ENCODE data around the gene MS4A4A. TPM values are rescaled to one million over a fixed set of nuclear protein-coding genes. Genes with fewer than 3 reads are reported as not detected.
"Not testable (repeated sequence)": the region's sequence is repeated elsewhere in the genome, so short reads cannot be mapped to it uniquely, and the experiment has no call there.

The MS4A4A gene
- total RNA-seq, 1 donor from 2014 or later: not detected

DNA sequence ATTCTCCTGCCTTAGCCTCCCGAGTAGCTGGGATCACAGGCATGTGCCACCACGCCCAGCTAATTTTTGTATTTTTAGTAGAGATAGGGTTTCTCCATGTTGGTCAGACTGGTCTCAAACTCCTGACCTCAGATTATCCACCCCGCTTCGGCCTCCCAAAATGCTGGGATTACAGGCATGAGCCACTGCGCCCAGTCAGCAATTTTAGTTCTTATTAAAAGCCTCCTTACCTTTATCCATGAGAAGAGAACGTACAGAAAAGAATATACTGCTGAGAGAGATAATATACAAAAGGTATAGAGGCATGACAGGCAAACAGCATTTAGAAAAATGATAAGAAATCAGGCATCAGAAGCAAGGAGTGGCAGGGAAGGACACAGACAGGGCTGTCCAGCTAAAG lies 21.4 kb downstream of the MS4A4A start:
- intact Hi-C loops (cut with micrococcal nuclease): not testable (repeated sequence)

DNA sequence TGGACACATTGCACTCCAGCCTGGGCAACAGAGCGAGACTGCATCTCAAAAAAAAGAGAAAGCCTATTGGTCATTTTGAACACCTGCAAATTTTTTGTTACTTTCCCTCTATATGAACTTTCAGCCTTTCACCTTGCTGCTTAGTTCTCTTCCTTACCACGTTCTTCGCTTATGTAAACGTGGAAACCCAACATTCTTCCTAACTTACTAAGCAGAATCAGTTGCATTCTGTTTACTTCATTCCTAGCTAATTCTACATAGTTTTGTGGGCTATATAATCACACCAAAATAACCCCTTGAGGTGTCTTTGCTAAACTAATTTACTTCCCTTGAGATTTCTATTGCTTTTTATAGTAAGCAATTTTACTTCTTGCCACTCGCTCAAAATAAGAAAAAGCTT lies 23.2 kb downstream of the MS4A4A start:
- intact Hi-C loops (cut with micrococcal nuclease): no loop called here

DNA sequence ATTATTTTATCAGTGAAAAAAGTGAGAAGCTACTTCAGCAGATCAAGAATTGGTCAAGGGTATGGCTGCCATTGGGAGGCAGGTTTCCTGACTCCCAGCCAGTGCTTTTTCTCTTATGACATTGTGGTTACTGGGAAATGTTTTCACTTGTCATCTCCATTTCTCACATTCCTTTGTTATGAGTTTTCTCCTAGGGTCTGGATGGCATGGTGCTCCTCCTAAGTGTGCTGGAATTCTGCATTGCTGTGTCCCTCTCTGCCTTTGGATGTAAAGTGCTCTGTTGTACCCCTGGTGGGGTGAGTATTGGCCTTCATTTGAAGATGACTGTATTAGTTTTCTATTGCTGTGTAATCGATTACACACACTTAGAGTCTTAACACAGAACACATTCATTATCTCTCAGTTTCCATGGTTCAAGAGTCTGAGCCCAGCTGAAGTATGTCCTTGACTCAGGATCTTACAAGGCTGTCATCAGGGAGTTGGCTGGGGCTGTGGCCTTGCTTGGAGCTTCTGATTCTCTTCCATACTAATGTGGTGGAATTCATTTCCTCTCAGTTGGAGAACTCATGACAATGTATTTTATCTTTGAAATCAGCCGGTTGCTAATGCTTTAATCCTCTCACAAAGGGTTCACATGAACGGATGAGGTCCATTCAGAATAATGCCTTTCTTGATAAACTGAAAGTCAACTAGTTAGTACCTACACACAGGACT lies 25.6 kb downstream of the MS4A4A start:
- intact Hi-C loops (cut with micrococcal nuclease): no loop called here

DNA sequence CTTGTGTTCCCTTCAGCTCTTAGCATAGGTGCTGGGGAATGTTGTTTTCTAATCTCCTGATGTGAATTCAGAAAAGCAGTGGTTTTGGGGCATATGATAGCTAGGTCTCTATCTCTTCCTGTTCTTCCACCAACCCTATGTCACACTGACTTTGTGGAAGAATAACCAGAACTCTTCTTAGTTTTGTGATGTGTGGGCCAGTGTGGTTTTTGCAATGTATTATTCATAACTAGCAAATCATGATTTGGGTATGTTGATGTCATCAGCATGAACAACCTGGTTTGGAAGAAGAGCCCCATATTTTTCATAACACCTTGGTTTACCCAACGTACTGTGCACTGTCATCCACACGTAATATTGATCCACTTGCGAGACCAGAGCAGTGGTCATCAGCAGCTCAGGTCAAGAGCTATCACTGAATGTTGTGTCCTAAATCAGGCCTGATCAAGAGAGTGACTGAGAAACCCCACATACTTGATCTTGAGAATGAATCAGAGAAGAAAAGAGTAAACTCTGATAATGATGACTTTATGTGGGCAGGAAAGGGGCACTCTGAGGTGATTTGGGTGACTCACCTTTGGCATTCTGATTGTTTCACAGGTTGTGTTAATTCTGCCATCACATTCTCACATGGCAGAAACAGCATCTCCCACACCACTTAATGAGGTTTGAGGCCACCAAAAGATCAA lies 27.2 kb downstream of the MS4A4A start:
- intact Hi-C loops (cut with micrococcal nuclease): no loop called here

DNA sequence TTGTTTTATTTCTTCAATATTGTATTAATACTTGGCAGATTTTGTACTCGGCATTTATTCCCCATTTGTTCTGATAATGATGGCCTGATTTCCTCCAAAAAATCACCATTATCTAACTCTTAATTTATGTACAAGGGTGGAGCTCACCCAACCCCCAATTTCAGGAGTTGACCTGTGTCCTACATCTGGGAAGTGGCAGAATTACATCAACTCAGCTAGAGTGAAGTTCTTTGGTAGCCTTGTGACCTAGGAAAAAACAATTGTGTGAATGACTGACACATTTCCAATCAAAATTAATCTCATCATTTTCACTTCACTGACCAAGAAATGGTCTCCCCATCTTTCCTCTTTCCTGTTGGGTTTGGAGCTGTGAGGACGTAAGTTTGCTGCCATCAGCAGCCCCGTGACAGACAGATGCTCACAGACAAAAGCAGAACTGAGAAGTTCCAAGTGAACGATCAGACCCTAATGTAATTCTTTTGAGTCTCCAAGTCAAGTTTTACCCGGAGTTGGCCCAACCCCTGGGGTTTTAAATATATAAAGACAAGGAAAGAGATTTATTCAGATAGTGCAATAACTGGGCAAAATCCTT lies 30.0 kb downstream of the MS4A4A start:
- intact Hi-C loops (cut with micrococcal nuclease): no loop called here

DNA sequence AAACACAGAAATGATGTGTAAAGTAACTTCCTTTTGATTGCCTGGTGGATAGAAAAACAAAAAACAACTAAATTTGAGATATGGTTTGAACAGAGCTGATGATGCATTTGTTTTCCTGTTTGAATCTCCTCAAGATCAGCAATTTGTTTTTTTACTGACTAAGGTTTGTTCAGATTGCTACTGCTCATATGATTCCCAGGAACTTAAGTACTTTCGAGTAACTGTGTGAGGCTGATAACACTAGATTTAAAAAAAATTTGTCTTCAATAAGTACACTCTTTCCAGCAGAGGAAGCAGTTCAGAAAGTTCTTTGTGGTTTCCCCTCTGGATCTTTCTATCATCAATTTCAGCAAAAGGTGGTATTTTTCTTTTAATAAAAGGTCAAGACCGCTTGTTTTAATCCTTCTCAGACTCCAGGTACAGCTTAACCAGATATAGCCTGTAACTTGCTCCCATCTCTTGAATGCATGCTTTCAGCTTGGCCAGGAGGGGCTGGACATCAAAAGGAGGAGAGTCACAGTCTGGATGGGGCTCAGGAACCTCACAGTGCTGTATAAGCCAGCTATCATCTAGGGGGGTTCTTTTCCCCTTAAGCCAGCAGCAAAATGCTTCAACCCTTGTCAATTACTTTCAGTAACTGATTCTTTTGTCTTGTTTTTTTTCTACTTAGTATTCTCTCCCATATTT lies 34.3 kb downstream of the MS4A4A start:
- intact Hi-C loops (cut with micrococcal nuclease): no loop called here

DNA sequence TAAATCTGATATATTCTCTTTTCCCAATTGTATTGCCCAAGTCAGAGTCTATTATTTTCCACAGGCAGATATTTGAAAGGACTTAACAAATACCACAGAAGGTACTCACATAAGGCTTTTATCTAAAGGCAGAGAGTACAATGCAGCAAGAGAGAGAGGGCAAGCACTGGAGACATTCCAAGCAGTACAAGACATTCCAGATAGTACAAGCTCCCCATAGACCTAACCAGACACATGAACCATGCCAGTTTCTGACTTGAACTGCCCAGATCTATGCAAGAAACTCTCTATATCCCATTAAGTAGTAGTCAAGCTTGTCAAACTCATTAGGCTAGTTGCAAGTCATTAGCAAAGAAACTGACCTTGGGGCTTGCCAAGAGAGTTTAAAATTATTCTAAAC lies 35.4 kb downstream of the MS4A4A start:
- intact Hi-C loops (cut with micrococcal nuclease): no loop called here

DNA sequence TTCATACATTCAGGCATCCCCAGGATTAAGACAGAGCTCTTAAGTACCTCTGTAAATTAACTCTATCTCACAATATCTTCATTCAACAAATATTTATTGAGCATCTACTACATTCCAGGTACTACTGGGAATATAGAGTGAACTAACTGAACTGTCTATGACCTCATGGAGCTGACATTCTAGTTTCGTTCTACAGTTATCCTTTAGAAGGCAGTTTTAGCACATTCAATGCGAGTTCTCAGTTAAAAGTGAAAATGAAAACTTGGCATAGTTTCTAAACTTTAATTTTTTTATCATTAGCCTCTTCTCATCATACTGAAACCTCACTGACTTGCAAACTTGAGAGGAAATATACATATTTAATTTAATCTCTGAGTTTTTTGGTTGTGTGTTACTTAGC lies 35.9 kb downstream of the MS4A4A start:
- intact Hi-C loops (cut with micrococcal nuclease): no loop called here

DNA sequence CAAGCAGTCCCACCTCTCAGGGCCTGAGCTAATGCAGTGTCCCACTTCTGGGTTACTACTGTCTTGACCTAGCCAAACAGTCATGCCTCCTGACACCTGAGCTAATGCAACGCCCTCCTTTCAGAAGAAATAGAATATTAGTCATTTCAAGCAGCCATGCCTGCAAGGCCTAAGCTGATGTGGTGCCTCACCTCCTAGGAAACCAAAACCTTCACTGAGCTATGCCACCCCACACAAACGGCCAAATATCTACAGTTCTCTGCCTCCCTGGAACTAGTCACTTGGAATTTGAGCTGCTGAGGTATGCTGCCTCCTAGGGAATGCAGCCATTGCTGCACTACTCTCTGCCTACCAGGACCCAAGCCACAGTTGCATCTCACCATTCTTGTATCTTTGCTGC lies 38.3 kb downstream of the MS4A4A start:
- intact Hi-C loops (cut with micrococcal nuclease): no loop called here

DNA sequence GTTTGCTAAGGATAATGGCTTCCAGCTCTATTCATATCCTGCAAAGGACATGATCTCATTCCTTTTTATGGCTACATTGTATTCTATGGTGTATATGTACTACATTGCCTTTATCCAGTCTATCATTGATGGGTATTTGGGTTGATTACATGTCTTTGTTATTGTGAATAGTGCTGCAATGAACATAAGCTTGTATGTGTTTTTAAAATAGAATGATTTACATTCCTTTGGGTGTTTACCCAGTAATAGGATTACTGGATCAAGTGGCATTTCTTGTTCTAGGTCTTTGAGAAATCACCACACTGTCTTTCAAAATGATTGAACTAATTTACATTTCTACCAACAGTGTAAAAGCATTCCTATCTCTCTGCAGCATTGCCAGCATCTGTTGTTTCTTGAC lies 40.6 kb downstream of the MS4A4A start:
- intact Hi-C loops (cut with micrococcal nuclease): no loop called here

DNA sequence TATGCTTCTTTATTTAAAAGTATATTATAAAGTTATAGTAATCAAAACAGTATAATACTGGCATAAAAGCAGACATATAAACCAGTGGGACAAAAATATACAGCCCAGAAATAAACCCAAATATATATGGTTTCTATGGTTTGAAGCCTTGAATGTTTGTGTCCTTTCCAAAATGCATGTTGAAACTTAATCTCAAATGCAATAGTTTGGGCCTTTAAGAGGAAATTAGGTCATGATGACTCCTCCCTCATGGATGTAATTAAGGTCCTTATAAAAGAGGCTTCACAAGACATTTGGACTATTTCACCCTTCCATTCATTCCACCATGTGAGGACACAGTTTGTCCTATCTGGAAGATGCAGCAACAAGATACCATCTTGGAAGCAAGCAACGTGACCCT lies 46.5 kb downstream of the MS4A4A start, which contains the start of gene MS4A6E:
Gene MS4A6E, plus strand, starts transcription at position 301 of the 400 bp plus-strand sequence. CDS start 7,641 bp downstream, outside the sequence.
- intact Hi-C loops (cut with micrococcal nuclease): no loop called here

DNA sequence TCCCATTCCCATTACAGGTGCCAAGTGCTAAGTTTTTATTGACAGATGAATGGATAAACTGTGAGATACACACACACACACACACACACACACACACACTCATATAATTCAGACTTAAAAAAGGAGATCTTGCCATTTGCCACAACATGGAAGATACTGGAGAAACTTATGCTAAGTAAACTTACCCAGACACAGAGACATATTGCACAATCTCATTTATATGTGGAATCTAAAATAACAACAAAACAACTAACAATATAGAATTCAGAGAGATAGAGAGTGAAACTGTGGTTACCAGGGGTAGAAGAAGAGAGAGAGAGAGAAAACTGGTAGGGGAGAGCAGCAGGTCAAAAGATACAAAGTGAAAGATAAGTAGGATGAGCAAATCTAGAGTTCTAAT lies 48.0 kb downstream of the MS4A4A start:
- intact Hi-C loops (cut with micrococcal nuclease): no loop called here

DNA sequence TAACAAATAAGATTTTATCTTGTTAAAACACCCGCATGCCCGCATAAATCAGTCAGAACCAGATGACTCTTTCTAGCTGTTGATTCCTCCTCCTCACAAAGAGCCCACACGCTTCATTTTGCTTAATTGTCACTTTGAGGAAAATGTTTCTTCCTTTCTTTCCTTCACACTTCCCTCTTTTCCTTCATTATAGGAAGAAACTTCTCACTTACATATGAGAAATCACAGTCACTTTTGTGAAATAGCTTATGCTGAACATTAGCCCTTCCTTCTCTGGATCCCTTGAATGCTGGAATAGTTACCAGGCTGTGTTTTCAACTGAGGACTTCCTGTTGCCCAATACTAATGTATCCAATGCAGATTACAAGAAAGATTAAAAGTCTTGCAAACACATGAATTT lies 52.4 kb downstream of the MS4A4A start:
- intact Hi-C loops (cut with micrococcal nuclease): no loop called here

DNA sequence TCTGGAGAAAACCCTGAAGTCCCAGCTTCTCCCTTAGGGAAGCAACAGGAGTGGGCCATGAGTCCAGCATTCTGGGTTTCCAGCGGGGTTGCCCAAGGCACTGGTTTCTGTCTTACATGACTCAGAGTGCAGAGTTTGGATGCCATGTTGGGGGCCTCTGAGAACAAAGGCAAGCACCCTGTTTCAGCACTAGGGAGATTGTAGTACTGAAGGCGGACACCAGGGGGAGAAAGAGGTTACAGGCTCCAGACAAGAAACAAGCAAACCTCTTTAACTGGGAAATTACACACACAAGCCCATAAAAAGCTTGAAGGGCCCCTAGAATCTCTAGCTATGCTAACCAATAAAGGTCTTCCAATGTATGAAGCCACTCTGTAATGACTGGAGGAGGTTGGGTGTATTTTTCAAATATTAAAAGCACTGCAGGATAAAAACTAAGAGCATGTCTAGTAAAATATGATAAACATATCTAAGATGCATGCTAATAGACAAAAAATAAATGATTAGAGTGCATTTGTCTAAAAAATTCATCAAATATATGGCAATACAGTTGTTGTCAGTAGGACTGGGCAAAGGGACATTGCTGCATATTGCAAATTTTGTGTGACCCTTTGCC lies 53.6 kb downstream of the MS4A4A start:
- intact Hi-C loops (cut with micrococcal nuclease): loop anchor here (1.0 kb wide), 1 partner anchor 284 kb away; no protein-coding TSS in a partner anchor

DNA sequence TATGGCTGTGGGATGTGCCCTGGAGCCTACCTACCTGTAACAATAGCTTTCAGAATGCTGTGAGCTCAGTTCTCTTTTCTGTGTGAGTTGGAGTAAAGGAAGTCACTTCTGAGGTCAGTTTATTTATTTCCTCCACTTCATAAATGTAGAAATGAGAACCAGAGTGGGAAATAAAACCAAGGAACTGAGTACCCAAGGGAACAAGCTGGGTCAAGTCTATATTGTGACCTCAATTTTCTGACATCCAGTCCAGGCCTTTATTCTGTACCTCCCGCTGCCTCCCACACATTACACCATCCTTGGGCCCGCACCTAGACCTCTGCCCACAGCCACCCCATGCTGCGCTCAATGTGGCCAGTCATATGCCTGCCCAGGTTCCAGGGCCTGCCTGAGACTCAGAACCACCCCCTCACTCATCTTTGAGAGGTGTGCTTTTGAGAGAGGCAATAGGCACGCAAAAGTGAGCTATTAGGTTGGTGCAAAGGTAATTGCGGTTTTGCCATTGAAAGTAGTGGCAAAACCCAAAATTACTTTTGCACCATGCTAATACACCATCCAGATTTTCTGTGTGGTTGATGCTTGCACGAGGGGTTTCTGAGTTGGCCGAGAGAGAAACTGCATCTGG lies 56.4 kb downstream of the MS4A4A start:
- intact Hi-C loops (cut with micrococcal nuclease): no loop called here

DNA sequence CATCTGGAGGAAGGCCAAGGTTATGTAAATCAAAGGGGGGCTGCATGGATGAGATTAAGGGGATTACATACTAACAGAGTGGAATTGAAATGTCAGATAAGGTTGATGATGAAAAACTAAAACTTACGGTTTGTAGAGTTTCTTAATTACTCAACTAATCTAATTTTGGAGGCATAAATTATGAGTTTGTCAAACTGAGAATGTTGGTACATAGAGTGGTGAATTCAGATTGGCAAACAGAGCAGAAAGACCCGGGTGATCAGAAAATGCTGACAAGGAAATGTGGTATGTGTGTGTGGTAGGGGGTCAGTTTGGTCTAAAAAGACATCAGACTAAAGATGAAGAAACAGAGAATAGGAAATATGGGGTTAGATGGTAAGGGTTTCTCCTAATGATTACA lies 57.6 kb downstream of the MS4A4A start:
- intact Hi-C loops (cut with micrococcal nuclease): no loop called here

DNA sequence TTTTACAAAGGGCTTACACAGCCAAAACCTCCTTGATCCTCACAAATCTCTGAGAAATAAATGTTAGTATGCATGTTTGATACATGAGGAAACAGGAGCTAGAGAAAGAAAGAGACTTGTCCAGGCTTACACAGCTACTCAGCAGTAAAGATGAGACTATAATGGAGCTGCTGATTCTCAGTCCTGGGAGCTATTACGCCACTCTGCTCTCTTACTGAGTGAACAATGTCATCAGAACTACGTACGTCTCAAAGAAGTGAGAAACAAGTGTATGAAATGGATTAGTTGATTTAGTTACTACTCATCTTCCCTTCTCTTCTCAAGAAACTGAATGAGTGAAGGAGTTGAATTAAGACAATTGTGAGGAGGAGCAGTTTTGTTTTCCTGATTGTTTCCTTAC lies 58.9 kb downstream of the MS4A4A start:
- intact Hi-C loops (cut with micrococcal nuclease): no loop called here

DNA sequence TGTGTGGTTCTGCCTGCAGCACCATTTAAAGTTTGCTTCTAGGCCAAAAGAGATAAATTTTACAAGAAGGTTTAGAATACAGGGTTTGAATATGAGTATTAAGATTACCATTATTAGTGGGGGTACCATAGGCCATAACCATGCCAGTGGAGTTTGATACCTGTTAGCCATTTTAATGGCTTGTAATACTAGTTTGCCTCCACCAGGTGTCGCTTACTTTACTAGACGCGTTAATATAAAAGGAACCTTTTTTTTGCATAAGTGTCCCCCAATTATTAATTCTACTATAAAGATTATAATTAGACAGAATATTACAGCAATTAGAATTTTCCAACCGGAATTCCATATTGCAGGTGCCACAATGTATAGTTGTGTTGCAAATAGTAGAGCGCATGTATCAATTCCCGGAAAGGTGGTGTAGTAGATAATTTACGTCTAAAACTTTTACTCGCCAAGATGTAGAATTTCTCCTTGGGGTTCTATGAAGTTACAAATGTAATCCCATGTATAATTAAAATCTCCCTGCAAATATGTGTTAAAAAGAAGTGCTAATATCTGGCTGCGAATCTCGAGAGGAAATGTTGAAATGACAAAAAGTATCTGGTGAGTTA lies 62.7 kb downstream of the MS4A4A start:
- intact Hi-C loops (cut with micrococcal nuclease): loop anchor here (1.0 to 2.0 kb wide), 2 partner anchors 20 to 275 kb away; no protein-coding TSS in a partner anchor

DNA sequence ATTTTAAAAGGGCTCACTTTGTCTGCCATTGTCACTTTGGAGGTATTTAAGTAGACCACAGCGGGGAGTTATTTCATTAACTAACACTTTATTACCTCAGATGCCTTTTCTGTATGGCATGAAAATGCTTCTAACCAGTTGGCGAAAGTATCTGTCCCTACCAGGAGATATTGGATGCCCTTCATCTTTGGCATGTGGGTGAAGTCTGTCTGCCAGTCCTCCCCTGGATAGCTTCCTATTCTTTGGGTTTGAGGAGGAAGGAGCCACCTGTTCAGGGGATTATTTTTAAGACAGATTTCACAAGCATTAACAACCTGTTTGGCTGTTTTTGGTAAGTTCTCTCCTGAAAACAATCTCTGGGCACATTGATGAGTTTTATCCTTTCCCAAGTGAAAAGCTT lies 63.7 kb downstream of the MS4A4A start:
- intact Hi-C loops (cut with micrococcal nuclease): no loop called here

DNA sequence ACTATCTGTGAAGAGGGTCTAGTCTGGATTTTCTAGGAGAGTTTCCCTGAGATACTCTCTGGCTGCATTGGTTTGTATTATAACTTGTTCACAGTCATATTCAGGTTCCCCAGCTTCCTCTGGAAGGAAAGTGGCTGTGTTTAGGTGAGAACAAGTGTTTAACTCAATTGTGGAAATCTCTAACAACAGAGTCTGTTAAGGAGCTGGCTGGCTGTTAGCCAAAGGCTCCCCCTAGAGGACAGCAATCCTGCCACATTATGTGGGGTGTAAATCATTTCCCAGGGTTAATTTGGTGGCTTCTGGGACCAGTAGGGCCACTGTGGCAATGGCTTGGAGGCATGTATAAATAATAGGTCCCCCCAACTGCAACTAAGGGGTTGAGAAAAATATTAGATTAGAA lies 65.0 kb downstream of the MS4A4A start:
- intact Hi-C loops (cut with micrococcal nuclease): no loop called here

All from T-helper 1 cell treated with Interleukin-12 subunit alpha and Interleukin-12 subunit beta and Interleukin-4 antibody, amounts not matched to agents 30 ng/mL and 1 ng/mL, for 36 hours (primary cell).